H9 (cell line): ENCODE measurements around the gene PSMA3. TPM values are rescaled to one million over a fixed set of nuclear protein-coding genes. Genes with fewer than 3 reads are reported as not detected.

ENCODE experiments used
- DNase-seq: peaks from one replicate; pipeline ENCODE4 v3.0.0-alpha.2; 2017
- H2AFZ ChIP-seq: one replicate; pipeline ENCODE4 v1.6.1; 2013; ENCODE audit warnings: mild to moderate bottlenecking, low read length, control low read depth, moderate library complexity
- H2AK5ac ChIP-seq: 2 replicates; pipeline ENCODE4 v1.6.1; 2013; ENCODE audit warnings: low read length, control low read depth, mixed read lengths; ENCODE audit not compliant: insufficient read length
- H2BK120ac ChIP-seq: one replicate; pipeline ENCODE4 v1.6.1; 2013; ENCODE audit warnings: low read depth, mild to moderate bottlenecking, low read length, control low read depth, inconsistent platforms; ENCODE audit not compliant: poor library complexity, severe bottlenecking
- H2BK12ac ChIP-seq: 2 replicates; pipeline ENCODE4 v1.6.1; 2013; ENCODE audit warnings: low read length, control low read depth, mixed read lengths, low read depth; ENCODE audit not compliant: insufficient read length
- H2BK15ac ChIP-seq: 2 replicates; pipeline ENCODE4 v1.6.1; 2013; ENCODE audit warnings: low read depth, low read length, control low read depth
- H2BK20ac ChIP-seq: one replicate; pipeline ENCODE4 v1.6.1; 2013; ENCODE audit warnings: low read depth, mild to moderate bottlenecking, low read length, control low read depth, inconsistent platforms; ENCODE audit not compliant: poor library complexity, severe bottlenecking
- H2BK5ac ChIP-seq: 2 replicates; pipeline ENCODE4 v1.6.1; 2013; ENCODE audit warnings: low read length, control low read depth, mixed read lengths; ENCODE audit not compliant: insufficient read length
- H3K14ac ChIP-seq: 2 replicates; pipeline ENCODE4 v1.6.1; 2013; ENCODE audit warnings: low read length, control low read depth; ENCODE audit not compliant: insufficient read depth
- H3K18ac ChIP-seq: 2 replicates; pipeline ENCODE4 v1.6.1; 2013; ENCODE audit warnings: low read depth, mild to moderate bottlenecking, mixed read lengths, low read length, control low read depth; ENCODE audit not compliant: insufficient read length
- H3K23ac ChIP-seq: 2 replicates; pipeline ENCODE4 v1.6.1; 2013; ENCODE audit warnings: low read length, control low read depth, mixed read lengths, low read depth; ENCODE audit not compliant: insufficient read length
- H3K23me2 ChIP-seq: 2 replicates; pipeline ENCODE4 v1.6.1; 2013; ENCODE audit warnings: low read depth, mild to moderate bottlenecking, mixed read lengths, low read length, control low read depth; ENCODE audit not compliant: insufficient read length, poor library complexity, severe bottlenecking
- H3K27ac ChIP-seq: 2 replicates; pipeline ENCODE4 v1.5.1; 2013; ENCODE audit warnings: low read length, control low read depth, mixed read lengths, low read depth; ENCODE audit not compliant: insufficient read length
- H3K27me3 ChIP-seq: 2 replicates; pipeline ENCODE4 v1.6.1; 2013; ENCODE audit warnings: low read length, control low read depth, inconsistent platforms; ENCODE audit not compliant: insufficient read depth
- H3K4ac ChIP-seq: 2 replicates; pipeline ENCODE4 v1.6.1; 2013; ENCODE audit warnings: low read depth, mild to moderate bottlenecking, control low read depth, inconsistent platforms, low read length, moderate library complexity
- H3K4me1 ChIP-seq: 2 replicates; pipeline ENCODE4 v1.6.1; 2013; ENCODE audit warnings: low read length, control low read depth, inconsistent platforms; ENCODE audit not compliant: insufficient read depth
- H3K4me2 ChIP-seq: 2 replicates; pipeline ENCODE4 v1.6.1; 2013; ENCODE audit warnings: low read length, control low read depth, mixed read lengths; ENCODE audit not compliant: insufficient read length, insufficient read depth
- H3K56ac ChIP-seq: 2 replicates; pipeline ENCODE4 v1.6.1; 2013; ENCODE audit warnings: low read depth, mild to moderate bottlenecking, mixed read lengths, low read length, control low read depth; ENCODE audit not compliant: insufficient read length
- H3K79me1 ChIP-seq: 2 replicates; pipeline ENCODE4 v1.6.1; 2013; ENCODE audit warnings: low read depth, mild to moderate bottlenecking, moderate library complexity, low read length, control low read depth, inconsistent platforms; ENCODE audit not compliant: insufficient read depth, poor library complexity, severe bottlenecking
- H3K79me2 ChIP-seq: 2 replicates; pipeline ENCODE4 v1.6.1; 2013; ENCODE audit warnings: low read length, control low read depth, inconsistent platforms; ENCODE audit not compliant: insufficient read depth
- H3K9ac ChIP-seq: 2 replicates; pipeline ENCODE4 v1.6.1; 2013; ENCODE audit warnings: low read length, control low read depth, mixed read lengths; ENCODE audit not compliant: insufficient read length; ENCODE audit errors: extremely low read depth
- H3K9me3 ChIP-seq: one replicate; pipeline ENCODE4 v1.6.1; 2013; ENCODE audit warnings: low read depth, low read length, inconsistent platforms; ENCODE audit not compliant: control insufficient read depth
- H3T11ph ChIP-seq: one replicate; pipeline ENCODE4 v1.6.1; 2013; ENCODE audit warnings: mild to moderate bottlenecking, low read length, control low read depth, inconsistent platforms
- H4K20me1 ChIP-seq: one replicate; pipeline ENCODE4 v1.6.1; 2013; ENCODE audit not compliant: control insufficient read depth, insufficient read length, insufficient read depth
- H4K5ac ChIP-seq: 2 replicates; pipeline ENCODE4 v1.6.1; 2013; ENCODE audit warnings: low read depth, mild to moderate bottlenecking, mixed read lengths, low read length, control low read depth; ENCODE audit not compliant: insufficient read length
- H4K8ac ChIP-seq: replicated peaks from 2 replicates; pipeline ENCODE4 v1.6.1; 2013; ENCODE audit warnings: low read length, control low read depth, mixed read lengths, low read depth; ENCODE audit not compliant: insufficient read length
- H4K91ac ChIP-seq: 2 replicates; pipeline ENCODE4 v1.6.1; 2013; ENCODE audit warnings: low read depth, mild to moderate bottlenecking, moderate library complexity, mixed read lengths, low read length, control low read depth; ENCODE audit not compliant: insufficient read length
- H3K27ac Mint-ChIP-seq, 3 experiments: 2 replicates in 2 of 3; 3 replicates in 1 of 3; pipeline ENCODE4 v1.8.0; 2020 to 2021; ENCODE audit warnings: mixed read lengths in 3 of 3, mild to moderate bottlenecking in 1 of 3, moderate library complexity in 1 of 3
- H3K27me3 Mint-ChIP-seq: 2 replicates; pipeline ENCODE4 v1.8.0; 2021; ENCODE audit warnings: low read depth, mild to moderate bottlenecking, moderate library complexity, mixed read lengths
- H3K36me3 Mint-ChIP-seq, 3 experiments: 2 replicates in 2 of 3; 3 replicates in 1 of 3; pipeline ENCODE4 v1.8.0; 2020 to 2021; ENCODE audit warnings: low read depth in 3 of 3, mixed read lengths in 3 of 3; ENCODE audit not compliant: insufficient read depth in 1 of 3
- H3K4me1 Mint-ChIP-seq, 2 experiments: 2 replicates each; pipeline ENCODE4 v1.8.0; 2020; ENCODE audit warnings: mixed read lengths in 2 of 2
- H3K4me3 Mint-ChIP-seq, 2 experiments: 2 replicates in 1 of 2; 3 replicates in 1 of 2; pipeline ENCODE4 v1.8.0; 2020 to 2021; ENCODE audit warnings: mild to moderate bottlenecking in 2 of 2, mixed read lengths in 2 of 2, moderate library complexity in 1 of 2
- H3K9me3 Mint-ChIP-seq, 2 experiments: 2 replicates in 1 of 2; 3 replicates in 1 of 2; pipeline ENCODE4 v1.8.0; 2020; ENCODE audit warnings: mild to moderate bottlenecking in 2 of 2, mixed read lengths in 2 of 2, moderate library complexity in 1 of 2
- CTCF ChIP-seq: fragments of 200-600 bp; sonication (generic); conservative IDR thresholded peaks from 3 replicates; pipeline ENCODE4 v1.8.0; 2021; ENCODE audit warnings: antibody characterized with exemption, mild to moderate bottlenecking
- WGBS: extraction: QIAGEN DNeasy Blood & Tissue Kit; methylation state at CpG from one replicate; pipeline ENCODE4 v1.1.7; 2013; ENCODE audit warnings: missing lambda C conversion rate, low lambda C conversion rate, mixed read lengths; ENCODE audit not compliant: insufficient read length; ENCODE audit errors: extremely low coverage; 5-methylcytosine and 5-hydroxymethylcytosine counted together
- total RNA-seq: library from RNA; stranded (reverse); gene quantifications from 2 replicates; pipeline ENCODE4 v1.2.1, GENCODE V29; 2021

The PSMA3 gene
- total RNA-seq, 1 experiment from 2014 or later, result 342 TPM

DNA sequence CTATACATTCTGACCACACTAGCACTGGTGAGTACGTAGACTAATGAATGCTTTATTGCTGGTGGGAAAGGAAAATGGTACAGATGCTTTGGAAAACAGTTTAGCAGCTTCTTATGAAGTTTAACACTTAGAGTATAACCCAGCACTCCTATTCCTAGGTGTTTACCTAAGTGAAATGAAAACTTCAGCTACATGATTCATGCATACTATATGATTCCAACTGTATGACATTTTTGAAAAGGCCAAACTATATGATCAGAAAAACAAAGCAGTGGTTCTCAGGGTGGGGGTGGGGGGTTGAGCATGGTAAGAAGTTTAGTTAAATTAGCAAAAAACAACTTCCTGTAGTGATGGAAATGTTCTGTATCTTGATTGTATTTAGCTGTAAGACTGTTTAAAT lies 31.6 kb downstream of the PSMA3 start:
- Histone ChIP-seq H4K8ac (no peak overlapping the region), H3K79me2 (0 out of 2 replicates have a peak, but pooled peaks cover 2% of the 10 kb centered on the region), H3K4ac (no peak overlapping the region), H2BK120ac (no peak overlapping the region), H2BK15ac (no peak overlapping the region), H3K56ac (no peak overlapping the region), H3K9me3 (no peaks in the 10 kb centered on the region), H2BK12ac (no peak overlapping the region), H4K5ac (no peak overlapping the region), H3K9ac (no peak overlapping the region), H3K4me2 (no peak overlapping the region), H2BK20ac (no peak overlapping the region), H3K79me1 (peaks cover 7% of the 10 kb centered on the region), H3K14ac (no peak overlapping the region), H2AK5ac (no peak overlapping the region), H2AFZ (no peak overlapping the region), H3K27me3 (no peaks in the 10 kb centered on the region), H3K23me2 (no peaks in the 10 kb centered on the region), H3K4me1 (no peaks in the 10 kb centered on the region), H3K18ac (no peak overlapping the region), H3T11ph (no peak overlapping the region), H4K20me1 (no peaks in the 10 kb centered on the region), H3K27ac (no peak overlapping the region), H4K91ac (no peak overlapping the region), H2BK5ac (no peak overlapping the region), H3K23ac (no peak overlapping the region)
- H3K27me3 Mint-ChIP-seq, result no peaks in the 10 kb centered on the region
- TF ChIP-seq CTCF, result no peak
- no peak overlapping the region for H3K4me3 Mint-ChIP-seq
- DNase-seq, result no peak
- peaks cover 13 to 60% (median 54%) of the 10 kb centered on the region in 3 experiments; a peak in 6 of 7 replicates for H3K36me3 Mint-ChIP-seq
- no peaks in the 10 kb centered on the region for H3K9me3 Mint-ChIP-seq
- WGBS, result no CpG with 5 or more reads among the region's 1 CpG
- no peak overlapping the region for H3K27ac Mint-ChIP-seq
- H3K4me1 Mint-ChIP-seq, result no peaks in the 10 kb centered on the region
